OCI-LY1 (cell line): Measurements from ENCODE around the gene HPS5.

Experiments
- EZH2 ChIP-seq: fragments of 200-600 bp; sonication (generic), shearing (Covaris generic); IDR thresholded peaks from 2 replicates; pipeline ENCODE4 v1.8.0; 2017; ENCODE audit warnings: borderline replicate concordance, mixed run types, mild to moderate bottlenecking, antibody characterized with exemption, low read length, moderate library complexity, mixed read lengths
- TF ChIP-seq, protein P1 (sequence below): fragments of 200-600 bp; sonication (generic), shearing (Covaris generic); IDR thresholded peaks from 2 replicates; pipeline ENCODE4 v1.5.1; 2017; ENCODE audit warnings: mild to moderate bottlenecking, antibody characterized with exemption, low read length, moderate library complexity, mixed read lengths

- TF ChIP-seq, protein P1, sequence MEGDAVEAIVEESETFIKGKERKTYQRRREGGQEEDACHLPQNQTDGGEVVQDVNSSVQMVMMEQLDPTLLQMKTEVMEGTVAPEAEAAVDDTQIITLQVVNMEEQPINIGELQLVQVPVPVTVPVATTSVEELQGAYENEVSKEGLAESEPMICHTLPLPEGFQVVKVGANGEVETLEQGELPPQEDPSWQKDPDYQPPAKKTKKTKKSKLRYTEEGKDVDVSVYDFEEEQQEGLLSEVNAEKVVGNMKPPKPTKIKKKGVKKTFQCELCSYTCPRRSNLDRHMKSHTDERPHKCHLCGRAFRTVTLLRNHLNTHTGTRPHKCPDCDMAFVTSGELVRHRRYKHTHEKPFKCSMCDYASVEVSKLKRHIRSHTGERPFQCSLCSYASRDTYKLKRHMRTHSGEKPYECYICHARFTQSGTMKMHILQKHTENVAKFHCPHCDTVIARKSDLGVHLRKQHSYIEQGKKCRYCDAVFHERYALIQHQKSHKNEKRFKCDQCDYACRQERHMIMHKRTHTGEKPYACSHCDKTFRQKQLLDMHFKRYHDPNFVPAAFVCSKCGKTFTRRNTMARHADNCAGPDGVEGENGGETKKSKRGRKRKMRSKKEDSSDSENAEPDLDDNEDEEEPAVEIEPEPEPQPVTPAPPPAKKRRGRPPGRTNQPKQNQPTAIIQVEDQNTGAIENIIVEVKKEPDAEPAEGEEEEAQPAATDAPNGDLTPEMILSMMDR: no peak
- TF ChIP-seq EZH2: no peak
Observed at GRCh38 chr11:18321969-18322711, at the start of gene HPS5, which contains the start of gene GTF2H1.
